Heart right ventricle (tissue), 16 donors: ENCODE data around the gene CLEC7A. TPM values are rescaled to one million over a fixed set of nuclear protein-coding genes. Genes with fewer than 3 reads are reported as not detected.

Experiments
- ATAC-seq, 8 donors: fragments of 200-7000 bp; cut with Tn5 transposase; one replicate each; pipeline ENCODE4 v1.9.1; 2020; ENCODE audit warnings: mild to moderate bottlenecking in 8 of 8, moderate library complexity in 8 of 8, moderate number of reproducible peaks in 1 of 8
- DNase-seq, 2 donors: peaks; one replicate each; pipeline ENCODE4 v3.0.0-alpha.2; 2020
- H3K27ac ChIP-seq, 10 donors: fragments of 200-600 bp; sonication (generic) in 2 of 10; one replicate each; pipeline versions ENCODE4 v1.5.0 to v1.8.0; 2020 to 2022; ENCODE audit warnings: mild to moderate bottlenecking in 3 of 10
- H3K27me3 ChIP-seq, 7 donors: fragments of 200-600 bp; one replicate each; pipeline ENCODE4 v1.8.0; 2021 to 2022; ENCODE audit warnings: mild to moderate bottlenecking in 2 of 7
- H3K36me3 ChIP-seq, 9 donors: fragments of 200-600 bp; sonication (generic) in 1 of 9; one replicate each; pipeline versions ENCODE4 v1.5.0 to v1.8.0; 2020 to 2022; ENCODE audit warnings: mild to moderate bottlenecking in 2 of 9
- H3K4me1 ChIP-seq, 9 donors: fragments of 200-600 bp; sonication (generic) in 1 of 9; one replicate each; pipeline versions ENCODE4 v1.5.0 to v1.8.0; 2020 to 2022; ENCODE audit warnings: mild to moderate bottlenecking in 4 of 9
- H3K4me3 ChIP-seq, 10 donors: fragments of 200-600 bp; sonication (generic) in 2 of 10; one replicate each; pipeline versions ENCODE4 v1.5.0 to v1.8.0; 2020 to 2022; ENCODE audit warnings: mild to moderate bottlenecking in 7 of 10, moderate library complexity in 2 of 10
- H3K9me3 ChIP-seq, 11 donors: fragments of 200-600 bp in 10 of 11; sonication (generic) in 2 of 11; one replicate each; pipeline versions ENCODE4 v1.5.0 to v1.8.0; 2013 to 2022; ENCODE audit warnings: mild to moderate bottlenecking in 2 of 11, control low read depth in 1 of 11, moderate library complexity in 1 of 11
- CTCF ChIP-seq, 9 donors: fragments of 200-600 bp; sonication (generic) in 2 of 9; IDR thresholded peaks; one replicate each; pipeline versions ENCODE4 v1.5.0 to v1.8.0; 2021 to 2022; ENCODE audit warnings: antibody characterized with exemption in 9 of 9, mild to moderate bottlenecking in 5 of 9, moderate library complexity in 1 of 9
- WGBS, 2 donors: extraction: QIAGEN DNeasy Blood & Tissue Kit; methylation state at CpG; one replicate each; pipeline ENCODE4 v1.1.7; 2013; ENCODE audit warnings: inconsistent platforms in 1 of 2; 5-methylcytosine and 5-hydroxymethylcytosine counted together
- intact Hi-C, 10 donors: fragments of 100-400 bp; cut with DNase I; formaldehyde crosslinking; loops; one replicate each; pipeline versions ENCODE4 v1.11.1 to v1.14.2; 2022
- polyA plus RNA-seq, 2 donors: library from polyadenylated mRNA; stranded (reverse); fragments of 200-250 nt; gene quantifications; one replicate each; pipeline ENCODE4 v1.2.3, GENCODE V29; 2013
- total RNA-seq, 10 donors: library from RNA; stranded (reverse); fragmentation: NEBNext Ultra II Directional in 3 of 10; extraction: Animal tissue kit (Norgen Biotek cat#: 25700) in 3 of 10; gene quantifications; one replicate each; pipeline versions ENCODE4 v1.2.1 to v1.2.4, GENCODE V29; 2021 to 2023
- donor health status: Arrhythmogenic right ventricular cardiomyopathy.
- donor health status: ischemic (EF 13 %, LVEDD 7.1; RV severe dilation, severe dysfunction).
- donor health status: healthy with polysubstance abuse.
- donor health status: DM: no; HTN: yes; CAD: no.
- donor health status: DM: no; HTN: no; CAD: no.
- donor health status: ischemic (EF 25% LVEDD 6.9; RV normal size, moderate dysfunction).
- donor health status: ischemic (EF 25% LVEDD 5.7; RV mildly dilated, moderate dysfunction).
- donor health status: healthy.
- donor health status: DM: yes; HTN: yes; CAD: no.
- donor health status: Ischemic cardiomyopathy.
- donor health status: ischemic (EF 35%, LVEDD 5.7; RV mildly dilated, moderate dysfunction).
- donor health status: nonischemic (EF 11% LVEDD 7.7; RV severe dilation, severe dysfunction).
- donor health status: DM: yes; HTN: yes; CAD: no.
- donor health status: PGD.
- donor health status: ischemic (EF 29% LVEDD 5.4; RV normal size, mild dysfunction).
- donor health status: nonischemic (EF 23%, LVEDD 6.1; RV moderate dilation, normal function).

Gene CLEC7A
- total and polyA plus RNA-seq, 12 donors, result 0.94 to 15.2 (median 1.8) TPM

DNA sequence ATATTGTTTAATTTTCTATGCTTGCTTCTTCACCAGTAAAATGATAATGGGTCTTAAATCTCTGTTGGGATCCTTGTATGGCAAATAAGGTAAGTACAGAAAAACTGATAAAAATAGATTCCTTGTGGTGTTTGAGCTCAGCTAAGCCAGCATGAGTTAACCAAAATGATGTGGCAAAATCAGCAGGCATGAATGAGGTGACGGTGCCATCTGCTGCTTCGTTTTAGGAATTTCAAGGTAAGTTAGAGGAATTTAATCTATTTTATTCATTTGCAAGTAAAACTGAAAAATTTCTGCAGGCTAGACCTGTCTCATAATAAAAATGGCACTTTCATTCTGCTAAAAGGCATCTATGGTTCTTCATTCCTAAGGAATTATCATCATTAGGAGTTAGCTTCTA is 10.0 kb upstream of the CLEC7A start:
- intact Hi-C loops, result loop anchor here in 6 of 10 donors (1.0 to 10.0 kb wide), 5 partner anchors 106 to 395 kb away; partner anchors contain the start of gene CLEC9A (in 2 of the 6)
- peak; percentile 32 to 81 (median 63) for TF ChIP-seq CTCF (IDR thresholded peaks at IDR 0.05)
- WGBS, 2 donors, result 20 to 28% methylated on average over 2 of the region's 2 CpGs

DNA sequence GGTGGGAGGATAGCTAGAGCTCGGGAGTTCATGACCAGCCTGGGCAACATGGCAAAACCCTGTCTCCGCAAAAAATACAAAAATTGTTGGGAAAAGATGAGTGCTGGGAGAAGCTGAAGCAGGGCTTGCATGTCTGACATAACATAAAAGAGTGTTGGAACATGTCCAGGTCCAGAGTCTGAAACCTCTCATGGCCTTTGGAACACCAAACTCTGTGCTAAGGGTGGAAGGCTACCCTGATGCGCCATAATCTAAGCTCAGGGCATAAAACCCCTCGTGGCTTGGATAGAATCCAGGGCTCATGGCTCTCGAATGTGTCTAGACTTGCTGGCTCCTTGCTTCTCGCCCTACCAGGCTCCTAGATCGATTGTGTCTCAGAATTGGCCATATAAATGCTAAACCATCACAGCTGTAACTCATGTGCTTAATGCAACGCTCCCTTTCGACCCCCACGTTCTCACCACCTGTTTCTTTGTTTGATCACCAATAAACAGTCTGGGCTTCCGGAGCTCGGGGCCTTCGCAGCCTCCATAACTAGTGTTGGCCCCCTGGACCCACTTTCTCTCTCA is 6.7 kb upstream of the CLEC7A start:
- TF ChIP-seq CTCF (IDR thresholded peaks at IDR 0.05), result no peak
- ATAC-seq (no peak), DNase-seq (no peak)
- WGBS, 2 donors, result 83% methylated on average over 13 of the region's 13 CpGs
- Histone ChIP-seq H3K4me1 (peaks cover 0 to 15% (median 0%) of the 10 kb centered on the region in 9 donors), H3K36me3 (no peaks in the 10 kb centered on the region), H3K27ac (no peak overlapping the region), H3K27me3 (no peaks in the 10 kb centered on the region), H3K4me3 (no peak overlapping the region), H3K9me3 (no peaks in the 10 kb centered on the region)
- intact Hi-C loops, result loop anchor here in 6 of 10 donors (1.0 to 10.0 kb wide), 6 partner anchors 102 to 392 kb away; partner anchors contain the start of genes CLEC9A (in 2 of the 6) and CLEC12B (in 1 of the 6)

More for the DNA sequence above, 10.0 kb upstream of the CLEC7A start:
- Histone ChIP-seq H3K9me3 (no peaks in the 10 kb centered on the region), H3K4me3 (no peak overlapping the region), H3K36me3 (no peaks in the 10 kb centered on the region), H3K27ac (no peak overlapping the region), H3K4me1 (peaks cover 0 to 19% (median 9%) of the 10 kb centered on the region in 9 donors), H3K27me3 (no peaks in the 10 kb centered on the region)
- ATAC-seq (peak in 6 of 8 donors; percentile 34 to 70 (median 56)), DNase-seq (peak in 1 of 2 donors; percentile 43)

DNA sequence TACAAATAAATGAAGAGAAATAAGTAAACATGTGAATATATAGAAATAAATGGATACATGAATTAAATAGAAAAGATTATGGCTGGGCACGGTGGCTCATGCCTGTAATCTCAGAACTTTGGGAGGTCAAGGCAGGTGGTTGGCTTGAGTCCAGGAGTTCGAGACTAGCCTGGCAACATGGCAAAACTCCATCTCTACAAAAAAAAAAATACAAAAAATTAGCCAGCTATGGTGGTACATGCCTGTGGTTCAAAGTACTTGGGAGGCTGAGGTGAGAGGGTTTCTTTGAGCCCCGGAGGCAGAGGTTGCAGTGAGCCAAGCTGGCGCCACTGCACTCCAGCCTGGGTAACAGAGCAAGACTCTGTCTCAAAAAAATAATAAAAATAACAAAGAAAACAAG is 5.1 kb upstream of the CLEC7A start:
- no peak for ATAC-seq
- Histone ChIP-seq H3K36me3 (no peaks in the 10 kb centered on the region), H3K27ac (no peak overlapping the region), H3K4me3 (no peak overlapping the region), H3K27me3 (no peaks in the 10 kb centered on the region), H3K9me3 (no peaks in the 10 kb centered on the region), H3K4me1 (peaks cover 0 to 31% (median 0%) of the 10 kb centered on the region in 9 donors)
- DNase-seq, result no peak
- TF ChIP-seq CTCF (IDR thresholded peaks at IDR 0.05), result no peak
- intact Hi-C loops, result loop anchor here in 5 of 10 donors (5.0 to 10.0 kb wide), 5 partner anchors 103 to 390 kb away; partner anchors contain the start of genes CLEC9A (in 2 of the 5) and CLEC12B (in 1 of the 5)
- WGBS, 2 donors, result 66 to 71% methylated on average over 4 of the region's 4 CpGs

GRCh38 chr12:10132850-10133370 is 2.9 kb upstream of the CLEC7A start:
- intact Hi-C loops, result loop anchor here in 1 of 10 donors (10.0 kb wide), 1 partner anchor 388 kb away; no protein-coding TSS in a partner anchor
- no peak for TF ChIP-seq CTCF (IDR thresholded peaks at IDR 0.05)

More at GRCh38 chr12:10132850-10133370, 2.9 kb upstream of the CLEC7A start:
- H3K9me3 ChIP-seq, result no peaks in the 10 kb centered on the region
- H3K27ac ChIP-seq, result peak overlapping the region in 1 of 10 donors; percentile 93
- H3K4me3 ChIP-seq, result no peak overlapping the region
- WGBS, 2 donors, result 79 to 80% methylated on average over 6 of the region's 6 CpGs
- no peaks in the 10 kb centered on the region for H3K36me3 ChIP-seq
- DNase-seq (no peak), ATAC-seq (no peak)
- H3K4me1 ChIP-seq, result peaks cover 0 to 27% (median 0%) of the 10 kb centered on the region in 9 donors
- no peaks in the 10 kb centered on the region for H3K27me3 ChIP-seq
